CD4-positive, alpha-beta T cell treated with Interleukin-4 for 1 hour (primary cell): ENCODE results near the gene MIAT.
"Not testable (repeated sequence)": the region's sequence is repeated elsewhere in the genome, so short reads cannot be mapped to it uniquely, and the experiment has no call there.

Source experiments
- DNase-seq, 2 donors: peaks; one replicate each; pipeline ENCODE4 v3.0.0-alpha.2; 2020 to 2022

The MIAT gene

DNA sequence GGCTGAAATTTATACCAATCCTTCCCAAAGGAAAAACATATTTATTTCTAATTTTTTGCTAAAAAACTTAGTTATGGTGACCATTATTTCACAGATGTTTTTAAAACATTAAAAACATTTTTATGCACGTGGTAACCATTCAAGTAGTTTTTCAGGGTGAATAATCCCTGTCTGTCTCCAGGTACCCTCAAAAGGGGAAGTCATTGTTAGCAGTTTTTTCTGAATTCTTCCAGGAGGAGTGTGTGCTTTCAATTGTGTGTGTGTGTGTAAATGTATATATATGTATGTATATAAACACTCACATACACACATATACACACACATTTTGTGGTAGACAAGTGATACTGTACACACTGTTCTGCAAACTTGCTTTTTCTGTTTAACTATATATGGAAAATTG is 43.9 kb downstream of the MIAT start:
- no peak for DNase-seq

DNA sequence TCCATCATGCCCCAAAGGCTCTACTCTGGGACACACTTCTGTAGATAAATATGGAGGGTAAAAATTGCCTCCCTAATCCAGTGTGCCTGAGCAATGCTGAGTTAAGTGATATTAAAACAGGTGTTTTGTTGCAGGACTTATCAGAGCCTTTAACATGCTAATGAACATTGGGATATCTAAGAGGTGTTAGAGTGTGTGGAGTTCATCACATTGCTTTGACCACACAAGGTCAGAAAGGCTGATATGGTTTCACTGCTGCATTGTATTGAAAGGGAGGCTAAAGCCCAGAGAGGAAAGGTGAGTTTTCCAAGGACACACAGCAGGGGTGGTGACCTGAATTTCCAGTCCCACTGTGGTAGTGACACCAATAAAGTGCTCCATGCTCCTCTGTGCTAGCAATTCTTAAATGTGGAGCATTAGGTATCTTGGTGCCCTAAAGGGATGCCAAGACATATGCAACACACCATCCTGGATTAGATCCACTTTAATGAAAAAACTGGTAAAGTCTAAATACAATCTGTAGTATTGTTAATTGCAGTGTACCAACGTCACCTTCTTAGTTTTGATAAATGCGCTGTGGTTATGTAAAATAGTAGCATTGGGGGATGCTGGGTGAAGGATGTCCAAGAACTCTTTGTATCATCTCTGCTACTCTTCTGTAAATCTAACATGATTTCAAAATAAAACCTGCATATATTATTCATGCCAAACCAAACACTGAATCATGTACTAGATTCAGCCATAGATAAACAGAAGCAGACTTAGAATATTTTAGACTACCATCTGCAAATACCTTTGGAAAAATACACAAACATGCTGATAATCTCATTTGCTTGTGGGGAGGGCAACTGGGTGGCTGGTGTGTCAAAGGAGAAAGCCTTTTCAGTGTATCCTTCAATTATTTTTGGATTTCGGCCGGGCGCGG is 45.8 kb downstream of the MIAT start:
- DNase-seq, result no peak

DNA sequence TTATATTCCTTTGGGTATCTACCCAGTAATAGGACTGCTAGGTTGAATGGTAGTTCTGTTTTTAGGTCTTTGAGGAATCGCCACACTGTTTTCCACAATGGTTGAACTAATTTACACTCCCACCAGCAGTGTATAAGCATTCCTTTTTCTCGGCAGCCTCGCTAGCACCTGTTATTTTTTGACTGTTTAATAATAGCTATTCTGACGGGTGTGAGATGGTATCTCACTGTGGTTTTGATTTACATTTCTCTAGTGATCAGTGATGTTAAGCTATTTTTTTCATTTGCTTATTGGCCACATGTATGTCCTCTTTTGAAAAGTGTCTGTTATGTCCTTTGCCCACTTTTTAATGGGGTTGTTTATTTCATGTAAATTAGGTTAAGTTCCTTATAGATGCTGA is 48.0 kb downstream of the MIAT start:
- not testable (repeated sequence) for DNase-seq

- no peak for DNase-seq
These were observed 49.7 kb downstream of the MIAT start for GRCh38 chr22:26707090-26707489.

- DNase-seq, result no peak
These were observed 50.2 kb downstream of the MIAT start for GRCh38 chr22:26707581-26707980.

GRCh38 chr22:26708256-26709009 is 51.0 kb downstream of the MIAT start:
- no peak for DNase-seq

GRCh38 chr22:26709617-26710390 is 52.4 kb downstream of the MIAT start:
- DNase-seq, result no peak

DNA sequence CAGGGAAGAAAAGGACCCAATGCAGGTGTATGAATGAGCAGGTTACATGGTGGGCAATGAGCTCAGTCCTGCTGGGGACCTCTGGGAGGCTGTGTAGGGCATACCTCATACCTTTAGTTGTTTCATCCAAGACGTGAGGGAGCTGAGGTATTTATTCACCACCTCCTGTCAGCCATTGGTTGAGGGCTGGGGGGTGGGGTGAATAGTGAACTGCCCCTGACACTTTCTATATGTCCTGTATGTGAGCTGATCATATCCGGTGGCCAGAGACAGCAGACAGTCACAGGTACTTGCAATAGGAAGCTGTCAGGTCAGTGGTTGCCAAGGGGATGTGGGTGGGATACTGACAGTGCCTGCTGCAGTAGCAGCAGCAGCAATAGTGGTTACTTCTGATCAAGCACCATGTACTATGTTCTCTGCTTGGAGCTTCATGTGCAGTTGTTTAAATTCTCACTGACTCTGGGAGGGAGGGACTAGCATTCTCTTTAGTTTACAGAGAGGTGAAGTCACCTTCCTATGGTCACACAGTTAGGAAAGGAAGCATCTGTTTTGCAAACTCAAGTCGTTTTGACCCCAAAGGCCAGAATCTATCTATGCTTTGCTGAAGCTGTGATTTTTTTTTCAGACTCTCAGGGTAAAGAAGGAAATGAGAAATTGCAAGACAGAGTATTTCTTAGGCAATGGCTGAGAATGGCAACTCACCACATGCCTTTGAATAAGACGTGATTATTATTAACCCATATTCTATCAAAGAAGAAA is 54.0 kb downstream of the MIAT start:
- peak; percentile 21 to 30 for DNase-seq

DNA sequence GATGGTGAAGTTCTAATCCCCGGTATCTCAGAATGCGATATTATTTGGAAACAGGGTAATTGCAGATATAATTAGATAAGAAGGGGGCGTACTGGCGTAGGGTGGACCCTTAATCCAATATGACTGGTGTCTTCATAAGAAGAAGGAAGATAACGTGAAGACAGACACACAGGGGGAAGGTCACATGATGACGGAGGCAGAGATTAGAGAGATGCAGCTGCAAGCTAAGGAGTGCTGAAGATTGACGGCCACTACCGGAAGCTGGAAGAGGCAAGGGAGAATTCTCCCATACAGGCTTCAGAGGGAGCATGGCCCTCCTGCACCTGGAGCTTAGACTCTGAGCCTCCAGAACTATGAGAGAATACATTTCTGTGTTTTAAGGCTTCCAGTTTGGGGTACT is 54.8 kb downstream of the MIAT start:
- DNase-seq, result no peak

DNA sequence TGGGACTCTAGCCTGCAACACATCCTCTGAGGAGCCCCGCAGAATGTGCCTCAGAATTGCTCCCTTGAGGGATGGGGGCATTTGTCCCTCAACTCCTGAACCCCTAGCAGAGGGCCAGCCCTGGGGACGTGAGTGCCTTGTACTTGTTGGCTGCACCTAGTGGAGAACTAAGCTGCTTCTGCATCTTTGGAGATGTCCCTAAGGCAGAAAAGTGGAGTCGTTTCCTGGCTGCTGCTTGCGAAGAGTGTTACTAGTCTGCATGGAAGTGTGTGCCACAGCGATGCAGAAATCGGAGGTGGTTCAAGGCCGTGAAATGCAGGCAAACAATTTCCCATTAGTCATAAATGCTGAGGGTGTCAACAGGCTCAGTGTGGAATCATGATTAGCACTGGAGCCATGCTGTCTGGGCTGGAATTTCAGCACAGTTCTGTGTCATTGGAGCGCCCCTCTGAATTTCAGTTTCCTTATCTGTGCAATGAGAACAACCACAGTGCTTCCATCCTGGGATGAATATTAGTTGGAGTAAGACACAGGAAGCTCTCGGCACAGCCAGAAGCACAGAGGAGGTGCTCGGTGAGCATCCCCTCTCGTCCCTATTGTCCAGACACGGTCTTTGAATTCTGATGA is 56.5 kb downstream of the MIAT start:
- no peak for DNase-seq

- no peak for DNase-seq
These were observed 57.6 kb downstream of the MIAT start for GRCh38 chr22:26714971-26715370.

GRCh38 chr22:26715392-26715936 is 58.1 kb downstream of the MIAT start:
- DNase-seq, result no peak

DNA sequence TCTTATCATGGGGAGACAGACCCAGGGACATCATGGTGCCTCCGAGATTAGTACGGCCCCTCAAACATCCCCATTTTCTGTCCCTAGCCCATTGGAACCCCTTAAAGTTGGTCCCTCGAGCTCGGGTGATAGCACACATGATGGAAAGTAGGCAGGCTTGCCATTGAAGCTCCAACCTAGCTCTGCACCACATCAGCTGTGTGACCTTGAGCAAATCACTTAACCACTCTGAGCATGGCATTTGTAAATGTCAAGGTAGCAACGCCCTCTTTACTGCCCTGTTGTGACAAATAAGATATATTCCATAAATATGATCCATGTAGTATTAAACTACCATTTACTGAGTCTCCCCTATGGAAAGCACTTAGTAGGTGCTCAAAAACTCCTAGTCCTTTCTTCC is 61.1 kb downstream of the MIAT start:
- DNase-seq, result no peak

DNA sequence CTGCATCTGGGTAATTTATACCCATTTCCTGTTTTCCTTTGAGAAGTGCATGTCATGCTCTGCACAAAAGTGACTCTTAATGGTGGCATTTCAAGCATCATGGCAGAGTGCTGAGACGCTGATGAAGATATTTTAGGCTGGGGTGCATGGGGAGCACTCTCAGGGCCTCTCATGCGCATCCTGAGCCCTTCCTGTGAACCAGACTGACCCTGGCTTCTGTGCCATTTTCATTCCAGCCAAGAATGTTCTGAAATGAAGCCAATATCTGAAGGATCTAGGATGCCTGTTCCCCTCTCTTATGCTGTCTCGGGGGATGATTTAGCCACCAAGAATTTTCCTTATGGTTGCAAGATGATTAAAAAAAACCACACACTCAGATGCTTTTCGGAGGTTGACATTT is 61.5 kb downstream of the MIAT start:
- no peak for DNase-seq

- no peak for DNase-seq
These were observed 64.8 kb downstream of the MIAT start for GRCh38 chr22:26722159-26722558.

DNA sequence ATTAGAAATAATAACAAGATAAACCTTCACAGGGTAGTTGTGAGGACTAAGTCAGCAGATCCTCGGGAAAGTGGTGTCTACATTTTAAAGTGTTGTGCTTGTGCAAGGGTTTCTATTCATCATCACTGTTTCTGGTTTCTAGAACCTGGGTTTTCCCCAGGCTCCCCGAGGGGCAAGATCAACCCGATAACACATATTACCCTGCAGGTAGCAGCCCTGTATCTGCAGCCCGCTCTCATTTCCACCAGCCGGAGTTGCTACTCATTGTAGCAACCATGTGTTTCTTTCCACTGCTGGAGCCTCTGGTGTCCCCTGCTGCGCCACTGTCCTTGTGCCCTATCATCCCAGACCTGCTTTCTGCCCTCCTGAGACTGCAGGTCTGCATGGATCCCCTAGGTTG is 67.0 kb downstream of the MIAT start:
- no peak for DNase-seq

GRCh38 chr22:26725012-26725676 is 67.8 kb downstream of the MIAT start:
- no peak for DNase-seq
